ENCODE data around the gene ORM1.
A peak's percentile ranks its signal among the peaks of the same experiment; 100 is the strongest.
"Not testable (repeated sequence)": the region's sequence is repeated elsewhere in the genome, so short reads cannot be mapped to it uniquely, and the experiment has no call there.

ORM1 gene

DNA sequence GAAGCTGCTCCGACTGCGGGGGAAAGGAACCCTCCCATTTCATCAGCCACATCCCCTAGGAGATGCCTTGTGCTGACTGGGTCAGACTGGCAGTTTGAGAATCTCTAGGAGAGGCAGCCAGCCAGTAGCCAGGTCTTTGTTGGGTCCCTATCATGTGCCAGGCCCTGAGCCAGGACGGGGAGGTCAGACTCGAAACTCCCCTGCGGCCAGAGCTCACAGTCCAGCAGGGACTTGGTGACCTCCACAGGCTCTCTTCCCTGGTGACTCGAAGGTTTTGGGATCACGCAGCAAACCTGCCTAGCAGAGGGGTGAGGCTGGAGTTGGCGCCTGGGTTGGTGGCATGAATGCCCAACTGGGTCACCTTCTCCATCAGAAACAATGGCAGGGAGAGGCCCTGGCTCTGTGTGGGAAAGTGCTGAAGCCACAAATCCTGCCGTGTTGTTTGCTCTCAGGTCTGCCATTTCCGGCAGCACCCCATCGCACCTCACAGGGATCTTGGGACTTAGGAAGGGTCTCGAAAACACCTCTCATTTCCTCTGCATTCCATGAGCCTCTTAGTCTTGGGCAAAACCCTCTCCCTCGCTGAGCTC lies 14.4 kb upstream of the ORM1 start:
- no peak for DNase-seq (ENCODE audit: low read depth)

DNA sequence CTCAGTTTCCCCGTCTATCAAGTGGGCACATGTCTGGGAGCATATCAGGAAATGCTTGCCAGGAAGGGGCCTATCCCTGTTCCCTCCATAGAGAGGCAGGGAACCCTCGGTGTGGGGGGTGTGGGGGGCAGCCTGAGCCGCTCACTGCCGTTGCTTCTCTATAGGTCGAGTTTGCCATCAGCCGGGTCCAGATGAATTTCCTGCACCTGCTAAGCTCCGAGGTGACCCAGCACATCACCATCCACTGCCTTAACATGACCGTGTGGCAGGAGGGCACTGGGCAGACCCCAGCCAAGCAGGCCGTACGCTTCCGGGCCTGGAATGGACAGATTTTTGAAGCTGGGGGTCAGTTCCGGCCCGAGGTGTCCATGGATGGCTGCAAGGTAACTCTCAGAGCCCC lies 13.8 kb upstream of the ORM1 start:
- no peak for DNase-seq (ENCODE audit: low read depth)

DNA sequence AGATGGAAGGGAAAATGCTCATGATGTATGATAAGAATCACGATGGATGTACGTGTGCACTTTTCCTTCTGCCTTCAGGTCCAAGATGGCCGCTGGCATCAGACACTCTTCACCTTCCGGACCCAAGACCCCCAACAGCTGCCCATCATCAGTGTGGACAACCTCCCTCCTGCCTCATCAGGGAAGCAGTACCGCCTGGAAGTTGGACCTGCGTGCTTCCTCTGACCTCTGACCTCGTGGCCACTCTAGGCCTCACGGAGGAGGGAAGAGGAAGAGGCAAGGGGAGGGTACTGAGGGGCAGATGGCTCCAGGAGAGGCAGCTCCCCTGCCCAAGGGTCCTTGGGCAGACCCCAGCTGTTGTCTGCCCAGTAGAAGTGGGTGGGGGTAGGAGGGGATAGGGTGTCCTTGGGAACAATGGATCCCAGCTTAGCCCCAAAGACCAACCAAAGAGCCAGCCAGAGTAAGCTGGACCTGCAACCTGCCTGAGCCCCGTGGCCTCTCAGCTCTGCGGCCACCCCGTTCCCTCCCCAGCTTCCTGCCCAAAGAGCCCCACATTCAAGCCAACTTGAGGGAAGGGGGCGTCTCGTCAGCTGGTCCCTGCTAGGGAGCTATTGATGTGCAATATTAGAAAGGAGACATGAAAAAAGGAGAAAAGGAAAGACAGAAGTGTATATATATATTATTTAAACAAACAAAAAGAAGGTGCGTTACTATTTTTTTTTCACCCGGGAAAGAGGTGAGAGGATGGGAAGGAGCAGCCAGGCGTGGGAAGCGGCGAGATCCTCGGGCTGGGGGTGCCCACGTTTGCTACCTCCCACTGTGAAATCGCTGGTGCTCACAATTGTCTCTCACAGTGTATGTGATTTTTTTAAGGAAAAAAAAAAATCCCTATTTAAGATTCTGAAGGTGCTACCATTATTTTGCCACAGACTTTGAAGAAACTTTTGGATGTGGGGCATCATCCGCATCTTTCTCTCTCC lies 12.1 kb upstream of the ORM1 start:
- no peak for DNase-seq (ENCODE audit: low read depth)

GRCh38 chr9:114311571-114312512 lies 11.1 kb upstream of the ORM1 start:
- DNase-seq (ENCODE audit: low read depth), result no peak

GRCh38 chr9:114312513-114312875 lies 10.4 kb upstream of the ORM1 start:
- no peak for DNase-seq (ENCODE audit: low read depth)

GRCh38 chr9:114313186-114313585 lies 9.7 kb upstream of the ORM1 start:
- no peak for DNase-seq (ENCODE audit: low read depth)

DNA sequence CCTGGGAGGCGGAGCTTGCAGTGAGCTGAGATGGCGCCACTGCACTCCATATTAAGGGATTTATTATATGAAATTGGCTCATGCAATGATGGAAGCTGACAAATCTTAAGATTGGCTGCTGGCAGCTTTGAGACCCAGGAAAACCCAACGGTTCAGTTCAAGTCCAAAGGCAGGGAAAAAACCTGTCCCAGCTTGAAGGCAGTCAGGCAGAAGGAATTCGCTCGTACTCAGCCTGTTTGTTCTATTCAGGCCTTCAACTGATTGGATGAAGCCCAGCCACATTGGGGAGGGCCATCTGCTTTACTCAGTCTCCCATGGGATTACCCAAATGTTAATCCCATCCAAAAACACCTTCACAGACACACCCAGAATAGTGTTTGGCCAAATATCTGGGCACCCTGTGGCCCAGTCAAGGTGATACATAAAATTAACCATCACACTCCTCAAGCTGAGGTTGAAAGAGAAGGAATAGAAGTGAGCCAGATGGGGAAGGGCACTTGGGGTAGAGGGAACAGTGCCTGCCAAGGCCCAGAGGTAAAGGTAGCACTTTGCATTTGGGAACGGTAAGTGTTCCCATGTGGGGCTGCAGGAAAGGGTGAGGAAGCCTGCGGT lies 8.5 kb upstream of the ORM1 start:
- DNase-seq (ENCODE audit: low read depth), result no peak

DNA sequence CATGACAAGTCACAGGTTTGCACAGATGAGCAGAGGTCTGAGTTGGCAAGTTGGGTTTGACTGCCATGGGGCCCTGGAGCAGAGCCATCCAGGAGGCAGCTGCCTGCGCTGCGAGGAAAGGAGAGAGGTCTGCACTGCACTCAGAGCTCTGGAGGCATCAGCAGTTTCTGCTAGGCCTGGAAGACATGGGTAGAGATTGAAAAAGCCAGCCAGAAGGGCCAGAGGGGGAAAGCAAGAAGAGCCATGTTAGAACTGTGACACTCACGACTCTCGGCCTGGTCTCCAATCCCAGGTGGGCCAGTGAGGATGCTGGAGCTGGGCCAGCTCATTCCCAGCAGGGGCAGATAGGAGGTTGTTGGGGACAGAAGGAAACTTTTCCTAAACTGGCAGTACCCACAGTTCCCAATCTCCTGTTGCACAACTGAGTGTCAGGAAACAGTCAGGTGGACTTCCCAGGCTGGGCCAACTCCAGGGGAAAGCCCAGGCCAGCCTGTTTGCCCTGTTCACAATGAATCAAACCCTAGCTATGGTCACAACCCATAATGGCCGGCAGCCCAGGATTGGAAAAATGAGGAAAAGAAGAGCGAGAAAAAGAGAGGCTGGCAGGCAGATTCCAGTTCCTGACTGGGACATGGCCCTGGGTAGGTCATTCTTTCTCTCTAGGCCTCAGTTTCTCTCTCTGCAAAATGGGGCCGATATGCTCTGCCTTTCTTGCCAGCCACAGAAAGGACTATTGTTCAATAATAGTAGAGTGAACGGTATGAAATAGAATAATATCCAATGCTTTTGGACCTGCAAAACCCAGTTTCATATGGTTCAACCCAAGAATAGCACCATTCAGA lies 7.8 kb upstream of the ORM1 start:
- DNase-seq (ENCODE audit: low read depth), result no peak

DNA sequence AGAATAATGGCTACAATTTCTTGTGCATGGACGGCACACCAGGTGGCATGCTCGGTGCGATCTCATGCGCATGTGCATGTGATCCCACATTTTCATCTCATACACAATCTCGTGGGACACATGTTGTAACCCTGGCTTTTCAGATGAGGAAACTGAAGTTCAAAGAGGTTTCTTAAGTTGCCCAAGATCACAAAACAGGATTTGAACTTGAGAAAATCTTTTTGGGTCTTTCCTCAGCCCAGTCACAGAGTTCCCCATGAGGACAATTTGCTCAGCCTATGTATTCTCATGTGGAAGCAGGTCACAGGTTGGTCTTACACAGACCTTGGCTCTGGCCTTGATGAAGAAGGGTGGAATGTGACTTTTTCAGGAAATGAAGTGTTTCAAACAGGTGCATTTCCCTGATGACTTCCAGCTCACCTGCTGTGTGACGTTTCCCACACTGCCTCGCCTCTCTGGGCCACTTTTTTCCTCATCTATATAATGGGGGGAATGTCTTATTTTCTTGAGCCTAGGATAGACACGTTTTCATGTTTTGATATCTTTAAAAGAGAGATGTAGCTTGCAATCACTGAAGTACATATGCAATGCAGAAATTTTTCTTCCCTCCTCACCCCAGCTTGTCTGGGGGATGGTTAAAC lies 7.1 kb upstream of the ORM1 start:
- no peak for DNase-seq (ENCODE audit: low read depth)

- no peak for DNase-seq (ENCODE audit: low read depth)
These were observed 6.2 kb upstream of the ORM1 start for GRCh38 chr9:114316605-114317230.

- DNase-seq (ENCODE audit: low read depth), result peak; percentile 45
These were observed 5.1 kb upstream of the ORM1 start for GRCh38 chr9:114317665-114318357.

GRCh38 chr9:114318416-114318815 lies 4.5 kb upstream of the ORM1 start:
- no peak for DNase-seq (ENCODE audit: low read depth)

- no peak for DNase-seq (ENCODE audit: low read depth)
These were observed 3.8 kb upstream of the ORM1 start for GRCh38 chr9:114319147-114319546.

DNA sequence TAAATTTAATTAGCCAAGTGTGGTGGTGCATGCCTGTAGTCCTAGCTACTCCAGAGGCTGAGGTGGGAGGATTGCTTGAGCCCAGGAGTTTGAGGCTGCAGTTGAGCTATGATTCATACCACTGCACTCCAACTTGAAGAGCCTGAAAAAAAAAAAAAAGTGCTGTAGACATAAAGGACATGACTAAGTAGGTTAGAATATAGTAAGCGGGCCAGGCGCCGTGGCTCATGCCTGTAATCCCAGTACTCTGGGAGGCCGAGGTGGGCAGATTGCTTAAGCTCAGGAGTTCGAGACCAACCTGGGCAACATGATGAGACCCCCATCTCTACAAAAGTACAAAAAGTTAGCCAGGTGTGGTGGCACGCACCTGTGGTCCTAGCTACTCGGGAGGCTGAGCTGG lies 2.2 kb upstream of the ORM1 start:
- not testable (repeated sequence) for DNase-seq (ENCODE audit: low read depth)

- DNase-seq (ENCODE audit: low read depth), result peak; percentile 39
These were observed 1.1 kb upstream of the ORM1 start for GRCh38 chr9:114321759-114322158.

DNA sequence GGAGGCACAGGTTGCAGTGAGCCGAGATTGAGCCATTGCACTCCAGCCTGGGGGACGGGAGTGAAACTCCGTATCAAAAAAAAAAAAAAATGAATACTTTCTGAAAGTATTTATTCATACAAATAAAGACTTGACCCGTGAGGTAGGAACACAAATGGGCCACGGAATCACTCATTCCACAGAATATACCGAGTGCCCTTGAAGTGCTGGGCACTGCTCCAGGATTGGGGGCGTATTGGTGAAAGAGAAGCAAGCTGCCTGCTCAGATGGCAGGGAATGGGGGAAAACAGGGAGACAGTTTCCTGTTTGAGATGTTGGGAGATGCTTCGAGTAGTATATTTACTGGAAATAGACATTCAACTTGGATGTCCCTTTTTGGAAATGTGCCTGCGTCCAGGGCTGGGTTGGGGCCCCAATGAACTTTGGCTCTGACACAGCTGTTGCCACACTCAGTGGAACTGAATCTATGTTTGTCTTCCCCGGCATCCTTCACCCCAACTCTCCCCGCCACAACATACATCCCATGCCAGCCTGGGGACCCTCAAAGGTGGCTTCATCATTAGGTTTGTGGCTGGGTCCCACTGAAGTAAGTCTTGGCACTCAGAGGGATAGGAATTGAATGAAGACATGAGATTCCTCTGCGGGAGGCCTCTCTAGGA lies 609 bp upstream of the ORM1 start:
- DNase-seq (ENCODE audit: low read depth), result not testable (repeated sequence)

GRCh38 chr9:114323849-114324248 lies 951 bp downstream of the ORM1 start:
- not testable (repeated sequence) for DNase-seq (ENCODE audit: low read depth)

GRCh38 chr9:114324492-114324891 lies 1.6 kb downstream of the ORM1 start:
- no peak for DNase-seq (ENCODE audit: low read depth)

DNA sequence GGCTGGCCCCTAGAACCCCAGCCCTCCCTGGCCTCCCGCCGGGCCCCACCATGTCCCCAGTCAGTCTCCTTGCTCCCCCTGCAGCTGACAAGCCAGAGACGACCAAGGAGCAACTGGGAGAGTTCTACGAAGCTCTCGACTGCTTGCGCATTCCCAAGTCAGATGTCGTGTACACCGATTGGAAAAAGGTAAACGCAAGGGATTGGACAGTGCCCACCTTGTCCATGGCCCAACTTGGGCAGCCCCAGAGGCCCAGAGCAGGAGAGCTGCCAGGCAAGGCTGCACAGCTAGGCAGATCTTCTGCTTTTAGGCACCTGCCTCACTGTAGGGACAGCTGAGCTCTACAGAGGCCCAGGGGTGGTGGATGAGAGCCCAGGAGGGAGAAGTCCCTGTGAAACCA lies 2.1 kb downstream of the ORM1 start:
- DNase-seq (ENCODE audit: low read depth), result not testable (repeated sequence)
